Fibroblast of lung (primary cell): ENCODE measurements around the gene R3HDM4. TPM values are rescaled to one million over a fixed set of nuclear protein-coding genes. Genes with fewer than 3 reads are reported as not detected.

Experiments
- DNase-seq, 2 donors: peaks; one replicate each; pipeline versions ENCODE4 v3.0.0 to v3.0.0-alpha.2; 2010; ENCODE audit warnings: low read depth in 2 of 2
- H2AFZ ChIP-seq: 2 replicates; pipeline ENCODE4 v1.5.1; 2012; ENCODE audit warnings: low read length, control low read depth, inconsistent platforms
- H3K27ac ChIP-seq: 2 replicates; pipeline ENCODE4 v1.5.1; 2011; ENCODE audit warnings: low read length, control low read depth; ENCODE audit not compliant: insufficient read depth
- H3K27me3 ChIP-seq: 2 replicates; pipeline ENCODE4 v1.5.1; 2011; ENCODE audit warnings: mild to moderate bottlenecking, low read length; ENCODE audit not compliant: control insufficient read depth, insufficient read depth
- H3K36me3 ChIP-seq: 2 replicates; pipeline ENCODE4 v1.5.1; 2011; ENCODE audit warnings: low read length; ENCODE audit not compliant: control insufficient read depth, insufficient read depth
- H3K4me1 ChIP-seq: 2 replicates; pipeline ENCODE4 v1.5.1; 2011; ENCODE audit warnings: low read length; ENCODE audit not compliant: control insufficient read depth, insufficient read depth; ENCODE audit errors: extremely low read depth
- H3K4me2 ChIP-seq: 2 replicates; pipeline ENCODE4 v1.5.1; 2011; ENCODE audit warnings: low read length, control low read depth; ENCODE audit not compliant: insufficient read depth; ENCODE audit errors: extremely low read depth
- H3K4me3 ChIP-seq, 4 experiments: fragments of 200-600 bp in 1 of 4; sonication (generic) in 1 of 4; replicated peaks in 1 of 4; 2 replicates each; pipeline ENCODE4 v1.5.1; 2011 to 2016; ENCODE audit warnings: low read length in 4 of 4, low read depth in 3 of 4, mild to moderate bottlenecking in 3 of 4, control low read depth in 2 of 4, inconsistent platforms in 1 of 4, mixed read lengths in 1 of 4; ENCODE audit not compliant: insufficient read depth in 1 of 4; ENCODE audit errors: control extremely low read depth in 1 of 4
- H3K79me2 ChIP-seq: 2 replicates; pipeline ENCODE4 v1.5.1; 2012; ENCODE audit warnings: mild to moderate bottlenecking, low read length, inconsistent platforms; ENCODE audit not compliant: control insufficient read depth, insufficient read depth
- H3K9ac ChIP-seq: 2 replicates; pipeline ENCODE4 v1.5.1; 2011; ENCODE audit warnings: mild to moderate bottlenecking, low read length, control low read depth; ENCODE audit not compliant: insufficient read depth
- H3K9me3 ChIP-seq: 2 replicates; pipeline ENCODE4 v1.5.1; 2012; ENCODE audit warnings: low read depth, low read length; ENCODE audit not compliant: control insufficient read depth, insufficient read depth
- H4K20me1 ChIP-seq: 2 replicates; pipeline ENCODE4 v1.5.1; 2011; ENCODE audit warnings: low read length; ENCODE audit not compliant: control insufficient read depth, insufficient read depth; ENCODE audit errors: extremely low read depth
- CTCF ChIP-seq, 2 donors: IDR thresholded peaks in 1 of 2; conservative IDR thresholded peaks in 1 of 2; 1 replicate in 1 of 2; 2 replicates in 1 of 2; pipeline ENCODE4 v1.5.1; 2011 to 2012; ENCODE audit warnings: low read length in 2 of 2, control low read depth in 1 of 2, inconsistent platforms in 1 of 2, low read depth in 1 of 2, mild to moderate bottlenecking in 1 of 2
- EZH2 ChIP-seq: IDR thresholded peaks from 2 replicates; pipeline ENCODE4 v1.5.1; 2012; ENCODE audit warnings: low read length, control low read depth, mild to moderate bottlenecking; ENCODE audit errors: missing control alignments
- polyA plus RNA-seq, 2 donors: library from polyadenylated mRNA; depleted of rRNA in 1 of 2; stranded (reverse) in 1 of 2; unstranded in 1 of 2; fragments of >200 nt; gene quantifications; 2 replicates each; pipeline ENCODE4 v1.2.1, GENCODE V29; 2011 to 2012; ENCODE audit warnings: missing spikeins in 1 of 2
- total RNA-seq: library from RNA; depleted of rRNA; stranded (reverse); fragments of >200 nt; gene quantifications from 2 replicates; pipeline ENCODE4 v1.2.1, GENCODE V29; 2014

R3HDM4 gene
- total and polyA plus RNA-seq, 2 donors (not counting 1 experiment from before 2014, with no cell fraction given): 13.2 to 25.5 TPM

GRCh38 chr19:940591-941291, 27.7 kb upstream of the R3HDM4 start:
- peaks cover 3% of the 10 kb centered on the region for H3K36me3 ChIP-seq

GRCh38 chr19:939922-940321, 26.9 kb upstream of the R3HDM4 start:
- Histone ChIP-seq H3K36me3 (peaks cover 5% of the 10 kb centered on the region), H3K4me1 (peaks cover 18% of the 10 kb centered on the region), H2AFZ (no peak overlapping the region), H3K27me3 (no peaks in the 10 kb centered on the region), H3K79me2 (peaks cover 69% of the 10 kb centered on the region), H3K9me3 (no peaks in the 10 kb centered on the region), H3K9ac (no peak overlapping the region), H3K4me2 (no peak overlapping the region), H3K4me3 (no peak overlapping the region), H3K27ac (peak overlapping the region; percentile 22), H4K20me1 (no peaks in the 10 kb centered on the region)
- no peak for TF ChIP-seq CTCF (conservative IDR thresholded peaks at IDR 0.05 in 1 of 2, IDR thresholded peaks at IDR 0.05 in 1 of 2; ENCODE audit: low read depth in 1 of 2, low read length in 2 of 2)
- TF ChIP-seq EZH2: no peak
- no peak for DNase-seq

More at GRCh38 chr19:940591-941291, 27.7 kb upstream of the R3HDM4 start:
- no peaks in the 10 kb centered on the region for H4K20me1 ChIP-seq
- H3K79me2 ChIP-seq: peaks cover 71% of the 10 kb centered on the region
- no peak overlapping the region for H2AFZ ChIP-seq
- H3K4me2 ChIP-seq: peak overlapping the region; percentile 76
- H3K4me3 ChIP-seq: peak overlapping the region in 1 of 4 experiments; percentile 38
- H3K9me3 ChIP-seq: no peaks in the 10 kb centered on the region
- TF ChIP-seq EZH2: no peak
- H3K27ac ChIP-seq: peak overlapping the region; percentile 72
- H3K4me1 ChIP-seq: peaks cover 16% of the 10 kb centered on the region
- H3K27me3 ChIP-seq: no peaks in the 10 kb centered on the region
- DNase-seq: peak; percentile 65 to 91
- peak overlapping the region; percentile 42 for H3K9ac ChIP-seq

GRCh38 chr19:939439-939838, 26.4 kb upstream of the R3HDM4 start:
- Histone ChIP-seq H3K4me3 (no peak overlapping the region), H3K36me3 (peaks cover 5% of the 10 kb centered on the region), H3K27me3 (no peaks in the 10 kb centered on the region), H3K27ac (peak overlapping the region; percentile 22), H3K4me2 (no peak overlapping the region), H3K9ac (no peak overlapping the region), H2AFZ (no peak overlapping the region), H4K20me1 (no peaks in the 10 kb centered on the region), H3K79me2 (peaks cover 69% of the 10 kb centered on the region), H3K4me1 (peaks cover 22% of the 10 kb centered on the region), H3K9me3 (no peaks in the 10 kb centered on the region)
- TF ChIP-seq CTCF (conservative IDR thresholded peaks at IDR 0.05 in 1 of 2, IDR thresholded peaks at IDR 0.05 in 1 of 2; ENCODE audit: low read depth in 1 of 2, low read length in 2 of 2) (no peak), EZH2 (no peak)
- no peak for DNase-seq
